GM18951 (cell line): ENCODE measurements around the gene PLLP.
A peak's percentile ranks its signal among the peaks of the same experiment; 100 is the strongest.

ENCODE experiments used
- POLR2A ChIP-seq: IDR thresholded peaks from 4 replicates; pipeline ENCODE4 v1.6.1; 2011; ENCODE audit warnings: mild to moderate bottlenecking; ENCODE audit not compliant: insufficient read length, insufficient read depth; ENCODE audit errors: extremely low read depth
- in situ Hi-C: fragments of 300-500 bp; cut with MboI; formaldehyde crosslinking; loops from one replicate; pipeline ENCODE4 v1.12.0; 2022; ENCODE audit warnings: low sequenced_read_pairs, mixed read lengths, inconsistent platforms; ENCODE audit not compliant: unreplicated experiment

PLLP gene

GRCh38 chr16:57264381-57264780, 20.1 kb downstream of the PLLP start:
- no peak for TF ChIP-seq POLR2A
- in situ Hi-C loops, result no loop called here

GRCh38 chr16:57263541-57264351, 20.7 kb downstream of the PLLP start:
- no peak for TF ChIP-seq POLR2A
- in situ Hi-C loops, result no loop called here

GRCh38 chr16:57262841-57263540, 21.5 kb downstream of the PLLP start:
- in situ Hi-C loops, result no loop called here
- TF ChIP-seq POLR2A, result no peak

- in situ Hi-C loops, result no loop called here
- TF ChIP-seq POLR2A, result no peak
These were observed 22.7 kb downstream of the PLLP start for GRCh38 chr16:57261806-57262205.

- in situ Hi-C loops, result no loop called here
- peak; percentile 19 for TF ChIP-seq POLR2A
These were observed 24.1 kb downstream of the PLLP start for GRCh38 chr16:57260294-57260929.

- in situ Hi-C loops, result no loop called here
- no peak for TF ChIP-seq POLR2A
These were observed 25.5 kb downstream of the PLLP start for GRCh38 chr16:57258910-57259475.

GRCh38 chr16:57258226-57258909, 26.1 kb downstream of the PLLP start:
- no peak for TF ChIP-seq POLR2A
- in situ Hi-C loops, result no loop called here

- in situ Hi-C loops, result no loop called here
- no peak for TF ChIP-seq POLR2A
These were observed 26.9 kb downstream of the PLLP start for GRCh38 chr16:57257455-57258070.

GRCh38 chr16:57256601-57257395, 27.7 kb downstream of the PLLP start:
- in situ Hi-C loops, result no loop called here
- TF ChIP-seq POLR2A, result no peak

- no peak for TF ChIP-seq POLR2A
- in situ Hi-C loops, result no loop called here
These were observed 28.6 kb downstream of the PLLP start for GRCh38 chr16:57255686-57256415.

- in situ Hi-C loops, result no loop called here
These were observed 31.0 kb downstream of the PLLP start for GRCh38 chr16:57253466-57253865.

More at GRCh38 chr16:57253466-57253865, 31.0 kb downstream of the PLLP start:
- no peak for TF ChIP-seq POLR2A
